Esophagus muscularis mucosa (tissue), 3 donors: Measurements from ENCODE around the gene BANK1.

Experiments
- POLR2AphosphoS5 ChIP-seq, 2 donors: sonication (generic); formaldehyde crosslinking; IDR thresholded peaks; one replicate each; pipeline ENCODE4 v1.6.1; 2017; ENCODE audit warnings: antibody characterized with exemption in 2 of 2
- TF ChIP-seq, protein P1 (sequence below), 3 experiments: fragments of 200-600 bp in 2 of 3; fragments of 450-650 bp in 1 of 3; sonication (generic) in 2 of 3; IDR thresholded peaks; one replicate each; pipeline ENCODE4 v1.5.1; 2017 to 2019; ENCODE audit warnings: antibody characterized with exemption in 3 of 3, mild to moderate bottlenecking in 2 of 3, moderate library complexity in 1 of 3

DNA sequence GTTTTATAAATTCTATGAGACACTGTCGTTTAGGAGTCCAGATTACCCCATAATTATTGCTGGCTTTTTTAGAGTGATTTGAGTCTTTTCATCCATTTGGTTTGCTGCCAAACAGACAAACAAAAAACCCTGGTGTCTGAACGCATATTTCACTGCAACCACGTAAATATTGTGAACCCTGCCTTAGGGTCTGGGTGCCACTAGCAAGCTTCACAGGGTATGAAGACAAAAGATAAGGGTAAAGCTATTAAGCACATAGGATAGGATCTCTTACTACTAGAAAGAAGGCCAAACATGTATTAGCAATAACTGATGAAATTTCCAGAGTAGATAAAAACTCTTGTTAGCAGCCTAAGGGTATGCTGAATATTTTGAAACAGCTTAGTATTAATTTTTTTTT, 143.3 kb downstream of the BANK1 start:
- TF ChIP-seq POLR2AphosphoS5 (IDR thresholded peaks at IDR 0.05), result no peak
- TF ChIP-seq, protein P1, sequence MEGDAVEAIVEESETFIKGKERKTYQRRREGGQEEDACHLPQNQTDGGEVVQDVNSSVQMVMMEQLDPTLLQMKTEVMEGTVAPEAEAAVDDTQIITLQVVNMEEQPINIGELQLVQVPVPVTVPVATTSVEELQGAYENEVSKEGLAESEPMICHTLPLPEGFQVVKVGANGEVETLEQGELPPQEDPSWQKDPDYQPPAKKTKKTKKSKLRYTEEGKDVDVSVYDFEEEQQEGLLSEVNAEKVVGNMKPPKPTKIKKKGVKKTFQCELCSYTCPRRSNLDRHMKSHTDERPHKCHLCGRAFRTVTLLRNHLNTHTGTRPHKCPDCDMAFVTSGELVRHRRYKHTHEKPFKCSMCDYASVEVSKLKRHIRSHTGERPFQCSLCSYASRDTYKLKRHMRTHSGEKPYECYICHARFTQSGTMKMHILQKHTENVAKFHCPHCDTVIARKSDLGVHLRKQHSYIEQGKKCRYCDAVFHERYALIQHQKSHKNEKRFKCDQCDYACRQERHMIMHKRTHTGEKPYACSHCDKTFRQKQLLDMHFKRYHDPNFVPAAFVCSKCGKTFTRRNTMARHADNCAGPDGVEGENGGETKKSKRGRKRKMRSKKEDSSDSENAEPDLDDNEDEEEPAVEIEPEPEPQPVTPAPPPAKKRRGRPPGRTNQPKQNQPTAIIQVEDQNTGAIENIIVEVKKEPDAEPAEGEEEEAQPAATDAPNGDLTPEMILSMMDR (IDR thresholded peaks at IDR 0.05), result no peak
